HK-2 (cell line): Measurements from ENCODE around the gene UACA.

ENCODE experiments used
- DNase-seq: peaks from one replicate; pipeline ENCODE4 v3.0.0-alpha.2; 2018; ENCODE audit not compliant: unreplicated experiment

Gene UACA

GRCh38 chr15:70712271-70712670, 51.1 kb downstream of the UACA start:
- DNase-seq, result no peak

- no peak for DNase-seq
Observed at GRCh38 chr15:70710714-70711113, 52.6 kb downstream of the UACA start.

- DNase-seq, result no peak
Observed at GRCh38 chr15:70708839-70709238, 54.5 kb downstream of the UACA start.

GRCh38 chr15:70707686-70708300, 55.6 kb downstream of the UACA start:
- DNase-seq, result no peak

- DNase-seq, result no peak
Observed at GRCh38 chr15:70704731-70705130, 58.6 kb downstream of the UACA start.

- no peak for DNase-seq
Observed at GRCh38 chr15:70704166-70704565, 59.2 kb downstream of the UACA start.

- no peak for DNase-seq
Observed at GRCh38 chr15:70703096-70703878, 60.1 kb downstream of the UACA start.

- no peak for DNase-seq
Observed at GRCh38 chr15:70702584-70702983, 60.8 kb downstream of the UACA start.

- no peak for DNase-seq
Observed at GRCh38 chr15:70701891-70702568, 61.3 kb downstream of the UACA start.

GRCh38 chr15:70701171-70701570, 62.2 kb downstream of the UACA start:
- no peak for DNase-seq

- no peak for DNase-seq
Observed at GRCh38 chr15:70699890-70700289, 63.5 kb downstream of the UACA start.

- no peak for DNase-seq
Observed at GRCh38 chr15:70698836-70699390, 64.4 kb downstream of the UACA start.

GRCh38 chr15:70698426-70698825, 64.9 kb downstream of the UACA start:
- no peak for DNase-seq

GRCh38 chr15:70690491-70691276, 72.7 kb downstream of the UACA start:
- DNase-seq, result no peak

- DNase-seq, result no peak
Observed at GRCh38 chr15:70690021-70690420, 73.3 kb downstream of the UACA start.

GRCh38 chr15:70687482-70687881, 75.9 kb downstream of the UACA start:
- DNase-seq, result no peak

GRCh38 chr15:70680817-70681216, 82.5 kb downstream of the UACA start:
- DNase-seq, result no peak

- DNase-seq, result no peak
Observed at GRCh38 chr15:70679919-70680231, 83.5 kb downstream of the UACA start.

GRCh38 chr15:70672081-70672480, 91.3 kb downstream of the UACA start:
- no peak for DNase-seq

GRCh38 chr15:70670680-70671079, 92.7 kb downstream of the UACA start:
- no peak for DNase-seq

GRCh38 chr15:70669966-70670658, 93.2 kb downstream of the UACA start:
- no peak for DNase-seq
